ENCODE results near the gene GRIN1. TPM values are rescaled to one million over a fixed set of nuclear protein-coding genes. Genes with fewer than 3 reads are reported as not detected.

Gene GRIN1
- total RNA-seq, 1 donor from 2014 or later, result not detected

DNA sequence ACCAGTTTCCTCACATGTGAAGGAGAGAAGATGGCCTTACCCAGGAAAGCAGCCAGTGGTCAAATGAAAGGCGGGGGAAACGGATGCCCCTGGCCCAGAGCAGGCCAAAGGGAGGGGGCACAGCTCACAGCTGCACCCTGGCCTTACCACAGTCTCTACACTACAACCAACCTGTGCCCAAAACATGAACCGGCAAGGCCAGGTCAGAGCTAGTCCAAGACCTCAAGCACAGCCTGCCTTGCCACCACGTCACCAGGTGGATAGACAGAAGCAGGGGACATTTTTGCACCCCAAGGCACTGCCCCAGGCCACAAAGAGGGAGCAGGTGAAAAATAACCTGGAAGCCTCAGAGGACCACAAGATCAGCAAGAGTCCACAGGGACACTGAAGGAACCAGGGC lies 4.5 kb downstream of the GRIN1 start:
- H3K27ac Mint-ChIP-seq, result no peak overlapping the region
- H3K4me1 Mint-ChIP-seq, result peaks cover 7% of the 10 kb centered on the region
- peaks cover 26% of the 10 kb centered on the region for H3K27me3 Mint-ChIP-seq
- DNase-seq, result no peak
- no peaks in the 10 kb centered on the region for H3K9me3 Mint-ChIP-seq
- intact Hi-C loops (cut with micrococcal nuclease), result no loop called here
- H3K4me3 Mint-ChIP-seq, result no peak overlapping the region
- H3K36me3 Mint-ChIP-seq (ENCODE audit: low read depth), result no peaks in the 10 kb centered on the region

GRCh38 chr9:137145731-137146526 lies 7.0 kb downstream of the GRIN1 start:
- no peaks in the 10 kb centered on the region for H3K9me3 Mint-ChIP-seq
- H3K27ac Mint-ChIP-seq, result no peak overlapping the region
- intact Hi-C loops (cut with micrococcal nuclease), result no loop called here
- no peaks in the 10 kb centered on the region for H3K36me3 Mint-ChIP-seq (ENCODE audit: low read depth)
- peaks cover 8% of the 10 kb centered on the region for H3K27me3 Mint-ChIP-seq
- no peak for DNase-seq
- H3K4me3 Mint-ChIP-seq, result no peak overlapping the region
- peaks cover 2% of the 10 kb centered on the region for H3K4me1 Mint-ChIP-seq

- peaks cover 7% of the 10 kb centered on the region for H3K27me3 Mint-ChIP-seq
- no peak for DNase-seq
- H3K27ac Mint-ChIP-seq, result no peak overlapping the region
- no peak overlapping the region for H3K4me3 Mint-ChIP-seq
- H3K9me3 Mint-ChIP-seq, result no peaks in the 10 kb centered on the region
- peaks cover 2% of the 10 kb centered on the region for H3K4me1 Mint-ChIP-seq
- intact Hi-C loops (cut with micrococcal nuclease), result no loop called here
- H3K36me3 Mint-ChIP-seq (ENCODE audit: low read depth), result no peaks in the 10 kb centered on the region
Measured at GRCh38 chr9:137146527-137146918, 7.6 kb downstream of the GRIN1 start.

GRCh38 chr9:137147091-137147792 lies 8.3 kb downstream of the GRIN1 start:
- Mint-ChIP-seq H3K4me3 (no peak overlapping the region), H3K36me3 (ENCODE audit: low read depth) (no peaks in the 10 kb centered on the region), H3K9me3 (no peaks in the 10 kb centered on the region), H3K27me3 (peaks cover 2% of the 10 kb centered on the region), H3K4me1 (peaks cover 2% of the 10 kb centered on the region), H3K27ac (no peak overlapping the region)
- no peak for DNase-seq
- intact Hi-C loops (cut with micrococcal nuclease), result no loop called here

DNA sequence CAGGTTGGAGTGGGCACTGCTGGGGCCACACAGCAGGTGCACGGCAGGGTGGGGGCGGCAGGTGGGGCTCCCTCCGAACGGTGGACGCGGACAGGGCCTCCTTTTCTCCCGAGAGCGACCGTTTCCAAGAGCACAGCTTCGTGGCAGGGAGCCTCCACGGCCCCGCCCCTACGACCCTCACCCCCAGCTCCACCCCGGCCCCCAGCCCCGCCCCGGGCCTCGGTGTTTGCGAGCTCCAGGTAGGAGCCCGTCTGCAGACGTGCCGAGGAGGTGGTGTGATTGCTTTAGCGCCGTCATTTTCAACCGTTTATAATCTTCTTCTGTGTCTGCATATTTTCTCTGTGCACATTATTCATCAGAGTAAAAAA lies 8.8 kb downstream of the GRIN1 start:
- Mint-ChIP-seq H3K4me1 (peaks cover 2% of the 10 kb centered on the region), H3K27me3 (no peaks in the 10 kb centered on the region), H3K4me3 (no peak overlapping the region), H3K9me3 (no peaks in the 10 kb centered on the region), H3K36me3 (ENCODE audit: low read depth) (no peaks in the 10 kb centered on the region), H3K27ac (no peak overlapping the region)
- intact Hi-C loops (cut with micrococcal nuclease), result no loop called here
- DNase-seq, result no peak

DNA sequence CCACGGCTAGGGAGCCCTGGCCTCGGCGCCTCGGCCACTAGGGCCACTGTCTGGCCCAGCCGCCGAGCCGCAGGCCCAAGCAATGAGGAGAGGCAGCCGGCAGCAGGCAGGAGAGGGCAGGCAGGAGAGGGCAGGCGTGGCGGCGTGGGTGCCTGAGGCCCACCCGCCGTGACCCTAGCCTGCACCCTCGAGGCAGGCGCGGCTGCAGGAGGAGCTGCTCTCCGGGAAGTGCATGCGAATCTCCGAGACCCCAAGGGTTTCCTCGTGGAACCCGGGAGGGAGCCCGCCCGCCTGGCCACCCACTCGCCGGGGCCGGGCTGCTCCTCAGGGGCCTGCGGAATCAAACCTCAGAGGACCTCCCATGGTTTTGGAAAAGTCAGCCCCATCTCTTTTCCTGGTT lies 9.3 kb downstream of the GRIN1 start:
- Mint-ChIP-seq H3K4me3 (no peak overlapping the region), H3K27me3 (no peaks in the 10 kb centered on the region), H3K9me3 (no peaks in the 10 kb centered on the region), H3K36me3 (ENCODE audit: low read depth) (no peaks in the 10 kb centered on the region), H3K27ac (no peak overlapping the region), H3K4me1 (peaks cover 2% of the 10 kb centered on the region)
- intact Hi-C loops (cut with micrococcal nuclease), result no loop called here
- no peak for DNase-seq

DNA sequence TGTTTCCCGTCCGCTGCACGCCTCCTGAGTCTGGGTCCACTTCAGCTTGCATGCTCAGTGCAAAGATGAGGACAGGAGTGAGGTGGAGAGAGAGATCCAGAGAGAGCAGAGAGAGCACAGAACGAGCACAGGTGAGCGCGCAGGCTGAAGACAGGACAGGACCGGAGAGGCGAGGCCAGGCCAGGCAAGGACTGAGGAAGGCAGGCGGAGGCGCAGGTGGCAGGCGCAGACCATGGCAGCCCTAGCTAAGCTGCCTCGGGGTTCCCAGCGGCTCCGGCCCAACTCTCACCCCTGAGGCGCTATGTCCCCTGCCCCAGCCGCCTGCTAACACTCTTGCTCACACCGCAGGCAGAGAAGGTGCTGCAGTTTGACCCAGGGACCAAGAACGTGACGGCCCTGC lies 9.7 kb downstream of the GRIN1 start:
- DNase-seq, result no peak
- H3K9me3 Mint-ChIP-seq, result no peaks in the 10 kb centered on the region
- no peaks in the 10 kb centered on the region for H3K36me3 Mint-ChIP-seq (ENCODE audit: low read depth)
- H3K27me3 Mint-ChIP-seq, result no peaks in the 10 kb centered on the region
- intact Hi-C loops (cut with micrococcal nuclease), result no loop called here
- no peak overlapping the region for H3K4me3 Mint-ChIP-seq
- H3K4me1 Mint-ChIP-seq, result peaks cover 2% of the 10 kb centered on the region
- H3K27ac Mint-ChIP-seq, result no peak overlapping the region

- H3K27me3 Mint-ChIP-seq, result no peaks in the 10 kb centered on the region
Measured at GRCh38 chr9:137149363-137149762, 10.4 kb downstream of the GRIN1 start.

GRCh38 chr9:137149942-137150616 lies 11.1 kb downstream of the GRIN1 start:
- no peak overlapping the region for H3K27ac Mint-ChIP-seq
- no peak overlapping the region for H3K4me3 Mint-ChIP-seq
- peak; percentile 81 for DNase-seq
- no peaks in the 10 kb centered on the region for H3K36me3 Mint-ChIP-seq (ENCODE audit: low read depth)
- H3K27me3 Mint-ChIP-seq, result no peaks in the 10 kb centered on the region
- intact Hi-C loops (cut with micrococcal nuclease), result loop anchor here (1.0 to 10.0 kb wide), 2 partner anchors 21 to 175 kb away; partner anchors contain the start of gene PTGDS
- peaks cover 2% of the 10 kb centered on the region for H3K4me1 Mint-ChIP-seq
- H3K9me3 Mint-ChIP-seq, result no peaks in the 10 kb centered on the region

More at GRCh38 chr9:137149363-137149762, 10.4 kb downstream of the GRIN1 start:
- H3K4me3 Mint-ChIP-seq, result no peak overlapping the region
- no peak overlapping the region for H3K27ac Mint-ChIP-seq
- intact Hi-C loops (cut with micrococcal nuclease), result no loop called here
- DNase-seq, result no peak
- H3K9me3 Mint-ChIP-seq, result no peaks in the 10 kb centered on the region
- no peaks in the 10 kb centered on the region for H3K36me3 Mint-ChIP-seq (ENCODE audit: low read depth)
- H3K4me1 Mint-ChIP-seq, result peaks cover 2% of the 10 kb centered on the region

DNA sequence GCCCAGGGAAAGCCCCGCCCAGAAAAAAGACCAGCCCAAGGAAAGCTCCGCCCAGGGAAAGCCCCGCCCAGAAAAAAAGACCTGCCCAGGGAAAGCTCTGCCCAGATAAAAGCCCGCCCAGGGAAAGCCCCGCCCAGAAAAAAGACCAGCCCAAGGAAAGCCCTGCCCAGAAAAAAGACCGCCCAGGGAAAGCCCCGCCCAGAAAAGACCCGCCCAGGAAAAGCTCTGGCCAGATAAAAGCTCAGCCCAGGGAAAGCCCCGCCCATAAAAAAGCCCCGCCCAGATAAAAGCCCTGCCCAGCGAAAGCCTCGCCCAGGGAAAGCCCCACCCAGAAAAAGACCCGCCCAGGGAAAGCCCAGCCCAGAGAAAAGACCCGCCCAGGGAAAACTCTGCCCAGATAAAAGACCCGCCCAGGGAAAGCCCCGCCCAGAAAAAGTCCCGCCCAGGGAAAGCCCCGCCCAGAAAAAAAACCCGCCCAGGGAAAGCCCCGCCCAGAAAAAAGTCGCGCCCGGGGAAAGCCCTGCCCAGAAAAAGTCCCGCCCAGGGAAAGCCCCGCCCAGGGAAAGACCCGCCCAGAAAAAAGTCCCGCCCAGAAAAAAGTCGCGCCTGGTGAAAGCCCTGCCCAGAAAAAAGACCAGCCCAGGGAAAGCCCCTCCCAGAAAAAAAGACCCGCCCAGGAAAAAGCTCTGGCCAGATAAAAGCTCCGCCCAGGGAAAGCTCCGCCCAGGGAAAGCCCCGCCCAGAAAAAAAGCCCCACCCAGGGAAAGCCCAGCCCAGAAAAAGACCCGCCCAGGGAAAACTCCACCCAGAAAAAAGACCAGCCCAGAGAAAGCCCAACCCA lies 11.9 kb downstream of the GRIN1 start:
- Mint-ChIP-seq H3K4me1 (peaks cover 2% of the 10 kb centered on the region), H3K27me3 (peaks cover 2% of the 10 kb centered on the region), H3K36me3 (ENCODE audit: low read depth) (no peaks in the 10 kb centered on the region), H3K27ac (peak overlapping the region; percentile 58), H3K4me3 (no peak overlapping the region), H3K9me3 (no peaks in the 10 kb centered on the region)
- DNase-seq, result peak; percentile 86
- intact Hi-C loops (cut with micrococcal nuclease), result loop anchor here (1.0 to 10.0 kb wide), 2 partner anchors 22 to 176 kb away; partner anchors contain the start of gene PTGDS

GRCh38 chr9:137152844-137153405 lies 14.0 kb downstream of the GRIN1 start:
- H3K36me3 Mint-ChIP-seq (ENCODE audit: low read depth), result no peaks in the 10 kb centered on the region
- no peak for DNase-seq
- no peak overlapping the region for H3K4me3 Mint-ChIP-seq
- peaks cover 4% of the 10 kb centered on the region for H3K4me1 Mint-ChIP-seq
- intact Hi-C loops (cut with micrococcal nuclease), result loop anchor here (10.0 kb wide), 1 partner anchor 178 kb away; the partner anchor contains the start of gene PTGDS
- peaks cover 4% of the 10 kb centered on the region for H3K27me3 Mint-ChIP-seq
- H3K27ac Mint-ChIP-seq, result no peak overlapping the region
- H3K9me3 Mint-ChIP-seq, result no peaks in the 10 kb centered on the region

DNA sequence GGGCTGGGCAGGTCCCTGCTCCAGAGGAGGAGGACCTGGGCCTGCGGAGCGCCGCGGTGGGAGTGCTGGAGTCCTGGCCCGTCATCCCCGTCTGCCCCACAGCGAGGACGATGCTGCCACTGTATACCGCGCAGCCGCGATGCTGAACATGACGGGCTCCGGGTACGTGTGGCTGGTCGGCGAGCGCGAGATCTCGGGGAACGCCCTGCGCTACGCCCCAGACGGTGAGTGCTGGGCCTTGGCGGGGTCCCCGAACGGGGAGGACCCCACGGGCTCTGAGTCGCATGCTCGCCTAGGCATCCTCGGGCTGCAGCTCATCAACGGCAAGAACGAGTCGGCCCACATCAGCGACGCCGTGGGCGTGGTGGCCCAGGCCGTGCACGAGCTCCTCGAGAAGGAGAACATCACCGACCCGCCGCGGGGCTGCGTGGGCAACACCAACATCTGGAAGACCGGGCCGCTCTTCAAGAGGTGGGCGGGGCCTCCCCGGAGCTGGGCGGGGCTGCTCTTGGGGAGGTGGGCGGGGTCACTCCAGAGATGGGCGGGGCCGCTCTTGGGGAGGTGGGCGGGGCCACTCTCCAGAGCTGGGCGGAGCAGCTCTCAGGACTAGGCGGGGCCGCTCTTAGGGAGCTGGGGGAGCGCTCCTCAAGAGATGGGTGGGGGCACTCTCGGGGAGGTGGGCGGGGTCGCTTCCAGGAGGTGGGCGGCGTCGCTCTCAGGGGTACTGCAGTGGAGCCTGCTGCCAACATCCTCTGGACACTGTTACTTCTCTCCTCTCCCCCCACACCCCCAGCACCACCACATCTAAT lies 17.8 kb downstream of the GRIN1 start:
- H3K4me3 Mint-ChIP-seq, result peak overlapping the region; percentile 73
- intact Hi-C loops (cut with micrococcal nuclease), result loop anchor here (1.0 to 10.0 kb wide), 2 partner anchors 12 to 182 kb away; partner anchors contain the start of gene PTGDS
- peak overlapping the region; percentile 20 for H3K27ac Mint-ChIP-seq
- H3K9me3 Mint-ChIP-seq, result no peaks in the 10 kb centered on the region
- H3K27me3 Mint-ChIP-seq, result peaks cover 24% of the 10 kb centered on the region
- peak; percentile 86 for DNase-seq
- H3K4me1 Mint-ChIP-seq, result peaks cover 9% of the 10 kb centered on the region
- no peaks in the 10 kb centered on the region for H3K36me3 Mint-ChIP-seq (ENCODE audit: low read depth)

Measured in activated CD4-positive, alpha-beta T cell treated with anti-CD3 and anti-CD28 coated beads, Interleukin-2, amount 10 ng/mL, durations not matched to agents 24 days and 14 days (primary cell).